Measurements from ENCODE around the gene RBM23. TPM values are rescaled to one million over a fixed set of nuclear protein-coding genes. Genes with fewer than 3 reads are reported as not detected.

RBM23 gene
- total RNA-seq, 1 donor from 2014 or later = 56.3 TPM

Other genes starting within 250 kb of the RBM23 start
- gene OXA1L, start 152.5 kb downstream of the RBM23 start, total RNA-seq = 48.8 and 70.6 TPM in 2 replicates
- gene SLC7A7, start 103.7 kb downstream of the RBM23 start, total RNA-seq = 4.8 and 8.3 TPM in 2 replicates
- 30.1 and 38.1 TPM in 2 replicates for gene MRPL52, start 89.3 kb downstream of the RBM23 start, total RNA-seq
- 73.3 and 138 TPM in 2 replicates for gene MMP14, start 82.6 kb downstream of the RBM23 start, total RNA-seq
- 59.4 and 126 TPM in 2 replicates for gene LRP10, start 47.4 kb downstream of the RBM23 start, total RNA-seq
- gene REM2, start 35.9 kb downstream of the RBM23 start, total RNA-seq = 0.09 TPM in 1 of 2 replicates, not detected in the other
- 40.0 and 48.1 TPM in 2 replicates for gene PRMT5, start 10.2 kb upstream of the RBM23 start, total RNA-seq
- 39.8 and 46.3 TPM in 2 replicates for gene HAUS4, start 37.9 kb upstream of the RBM23 start, total RNA-seq
- 49.3 and 80.8 TPM in 2 replicates for gene AJUBA, start 63.4 kb upstream of the RBM23 start, total RNA-seq
- gene C14orf93, start 91.0 kb upstream of the RBM23 start, total RNA-seq = 6.8 and 10.6 TPM in 2 replicates
- gene PSMB5, start 115.8 kb upstream of the RBM23 start, total RNA-seq = 271 and 319 TPM in 2 replicates
- gene PSMB11, start 123.1 kb upstream of the RBM23 start, total RNA-seq = not detected in 2 replicates
- 7.5 and 16.3 TPM in 2 replicates for gene CDH24, start 138.4 kb upstream of the RBM23 start, total RNA-seq
- gene ACIN1, start 176.0 kb upstream of the RBM23 start, total RNA-seq = 65.2 and 76.2 TPM in 2 replicates
- 43.0 and 52.2 TPM in 2 replicates for gene C14orf119, start 176.4 kb upstream of the RBM23 start, total RNA-seq
- not detected in 2 replicates for gene CIROP, start 185.8 kb upstream of the RBM23 start, total RNA-seq
- gene CEBPE, start 200.1 kb upstream of the RBM23 start, total RNA-seq = not detected in 2 replicates